ENCODE data around the gene NR5A1.

DNA sequence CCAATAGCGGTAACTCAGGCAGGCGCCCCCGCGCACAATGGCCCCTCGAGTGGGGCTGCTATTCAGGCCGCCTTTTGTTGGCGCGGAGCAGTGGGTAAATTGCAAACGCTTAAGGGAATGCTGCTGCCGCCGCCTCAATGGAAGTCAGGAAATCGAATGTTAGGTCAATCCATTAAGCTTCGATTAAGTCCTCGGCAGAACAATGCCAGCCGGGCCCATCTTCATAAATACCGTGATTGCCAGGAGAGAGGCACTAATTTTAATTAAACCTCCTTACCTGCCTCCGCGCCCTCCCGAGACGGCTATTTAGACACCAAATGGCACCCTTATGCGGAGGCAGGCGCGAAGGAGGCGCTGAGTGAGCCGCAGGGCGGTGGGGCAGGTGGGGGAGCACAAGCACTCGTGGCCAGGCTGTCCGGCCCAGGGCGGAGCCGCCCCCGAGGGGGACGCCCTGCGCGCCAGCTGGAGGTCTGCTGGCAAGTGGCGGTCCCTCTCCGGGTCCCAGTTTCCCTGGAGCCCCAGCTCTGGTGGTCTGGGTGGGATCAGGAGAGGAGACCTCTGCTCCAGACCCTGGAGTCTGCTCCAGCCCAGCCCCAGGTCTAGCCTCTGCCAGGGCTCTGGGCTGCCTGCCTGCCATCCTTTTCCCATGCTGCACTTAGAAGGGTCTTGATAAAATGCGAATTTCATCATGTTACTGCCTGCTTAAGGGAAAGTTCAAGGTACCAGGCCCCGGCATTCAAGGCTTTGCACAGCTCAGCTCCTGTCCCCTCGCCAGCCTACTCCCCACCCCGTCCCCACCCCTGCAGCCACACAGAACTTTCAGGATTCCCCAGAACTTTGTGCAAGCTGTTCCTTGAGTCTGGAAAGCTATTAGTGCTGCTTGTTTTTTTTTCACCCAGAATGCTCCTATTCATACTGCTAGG lies 19.7 kb downstream of the NR5A1 start:
- TF ChIP-seq EP300 (IDR thresholded peaks at IDR 0.05) = no peak
- TF ChIP-seq CTCF (IDR thresholded peaks at IDR 0.05) = no peak
- TF ChIP-seq POLR2A (IDR thresholded peaks at IDR 0.05) = no peak
- no peak for TF ChIP-seq POLR2AphosphoS5 (IDR thresholded peaks at IDR 0.05)

All from sigmoid colon (tissue), 4 donors.